GM21786 (cell line): Measurements from ENCODE around the gene BRMS1.
"Not testable (repeated sequence)": the region's sequence is repeated elsewhere in the genome, so short reads cannot be mapped to it uniquely, and the experiment has no call there.

ENCODE experiments used
- ATAC-seq: cut with Tn5 transposase; IDR thresholded peaks from one replicate; pipeline ENCODE4 v1.9.1; 2021; ENCODE audit not compliant: unreplicated experiment

The BRMS1 gene

DNA sequence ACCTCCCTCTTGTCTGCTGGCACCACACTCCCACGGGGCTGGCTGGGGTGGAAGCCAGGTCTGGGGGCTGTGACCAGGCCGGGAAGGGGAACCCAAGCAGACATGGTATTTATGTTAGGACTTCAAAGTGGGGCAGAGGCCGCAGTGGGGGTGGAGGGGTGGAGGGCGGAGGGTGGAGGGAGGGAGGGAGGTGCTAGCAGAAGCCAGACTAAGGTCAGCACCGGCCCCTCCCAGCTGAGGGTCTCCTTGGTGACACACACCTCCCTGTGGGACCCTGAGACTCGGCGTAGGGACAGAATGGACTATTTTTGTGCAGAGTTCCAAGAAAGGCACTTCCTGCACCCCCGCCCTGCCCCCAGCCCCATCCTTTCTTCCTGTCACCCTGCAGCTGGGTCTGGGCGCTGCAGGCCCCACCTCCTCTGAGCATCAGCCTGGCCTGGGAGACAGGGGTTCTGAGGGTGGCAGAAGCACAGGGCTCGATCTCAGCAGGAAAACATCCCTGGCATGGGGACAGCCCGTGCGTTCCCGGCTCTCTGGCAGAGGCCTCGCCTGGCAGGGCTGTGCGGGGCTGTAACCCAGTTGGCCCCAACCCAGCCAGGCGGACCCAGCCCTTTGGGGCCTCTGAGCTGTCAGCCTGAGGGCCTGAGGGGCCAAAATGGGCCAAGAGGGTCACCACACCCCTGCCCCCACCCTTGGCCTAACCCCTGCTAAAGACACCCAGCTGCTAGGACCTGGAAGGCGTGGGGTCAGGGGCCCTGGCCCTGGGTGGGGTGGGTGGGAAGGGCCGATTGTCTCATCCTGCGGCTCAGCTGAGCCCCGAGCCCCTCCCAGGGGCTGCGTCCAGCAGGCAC is 18.4 kb downstream of the BRMS1 start:
- no peak for ATAC-seq

GRCh38 chr11:66325263-66325671 is 19.6 kb downstream of the BRMS1 start:
- ATAC-seq = no peak

GRCh38 chr11:66324664-66325063 is 20.2 kb downstream of the BRMS1 start:
- no peak for ATAC-seq

DNA sequence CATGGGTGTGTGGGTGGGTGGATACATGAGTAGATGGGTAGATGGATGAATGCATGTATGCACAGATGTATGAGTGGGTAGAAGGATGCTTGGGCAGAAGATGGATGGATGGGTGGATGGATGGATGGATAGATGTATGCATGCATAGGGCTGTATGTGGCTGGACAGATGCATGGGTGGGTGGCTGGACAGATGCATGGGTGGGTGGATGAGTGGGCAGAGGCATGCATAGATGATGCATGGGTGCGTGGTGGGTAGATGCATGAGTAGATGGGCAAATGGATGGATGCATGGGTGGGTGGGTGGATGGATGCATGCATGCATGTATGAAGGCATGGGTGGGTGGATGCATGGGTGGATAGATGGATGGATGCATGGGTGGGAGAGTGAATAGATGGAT is 21.2 kb downstream of the BRMS1 start:
- no peak for ATAC-seq

DNA sequence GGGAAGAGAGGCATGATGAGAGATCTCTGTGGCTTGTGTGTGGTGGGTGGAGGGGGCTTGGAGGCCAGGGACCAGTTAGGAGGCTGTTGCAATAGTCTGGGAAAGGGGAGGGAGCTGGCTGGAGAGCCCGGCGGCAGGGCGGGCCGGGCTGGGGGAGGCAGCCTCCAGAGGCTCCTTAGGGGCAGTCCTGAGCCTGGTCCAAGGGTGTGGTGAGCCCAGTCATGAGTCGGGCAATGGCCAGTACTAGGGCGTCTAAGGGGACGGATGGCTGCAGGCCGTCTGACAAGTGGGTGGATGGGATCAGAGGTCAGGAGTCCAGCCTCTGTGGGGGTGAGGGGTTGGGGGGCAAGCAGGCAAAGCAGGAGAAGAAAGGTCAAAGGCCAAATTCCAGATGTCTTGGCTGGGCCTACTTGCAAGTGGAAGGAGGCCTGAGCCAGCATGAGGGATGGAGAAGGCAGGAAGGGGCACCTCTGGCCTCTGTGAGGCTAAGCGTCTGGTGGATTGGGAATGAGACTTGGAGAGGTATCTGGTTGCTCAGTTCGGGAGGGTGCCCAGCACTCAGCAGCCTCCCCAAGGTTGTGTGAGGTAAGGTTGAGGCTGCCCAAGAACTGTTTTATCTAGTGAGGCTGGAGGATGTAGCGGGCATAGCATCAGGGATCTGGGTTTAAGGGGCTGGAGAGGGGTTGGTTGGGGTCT is 22.0 kb downstream of the BRMS1 start:
- ATAC-seq = no peak

GRCh38 chr11:66321606-66322005 is 23.3 kb downstream of the BRMS1 start:
- ATAC-seq = no peak

DNA sequence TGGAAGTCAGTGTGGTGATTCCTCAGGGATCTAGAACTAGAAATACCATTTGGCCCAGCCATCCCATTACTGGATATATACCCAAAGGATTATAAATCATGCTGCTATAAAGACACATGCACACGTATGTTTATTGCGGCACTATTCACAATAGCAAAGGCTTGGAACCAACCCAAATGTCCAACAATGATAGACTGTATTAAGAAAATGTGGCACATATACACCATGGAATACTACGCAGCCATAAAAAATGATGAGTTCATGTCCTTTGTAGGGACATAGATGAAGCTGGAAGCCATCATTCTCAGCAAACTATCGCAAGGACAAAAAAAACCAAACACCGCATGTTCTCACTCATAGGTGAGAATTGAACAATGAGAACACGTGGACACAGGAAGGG is 24.2 kb downstream of the BRMS1 start:
- not testable (repeated sequence) for ATAC-seq

DNA sequence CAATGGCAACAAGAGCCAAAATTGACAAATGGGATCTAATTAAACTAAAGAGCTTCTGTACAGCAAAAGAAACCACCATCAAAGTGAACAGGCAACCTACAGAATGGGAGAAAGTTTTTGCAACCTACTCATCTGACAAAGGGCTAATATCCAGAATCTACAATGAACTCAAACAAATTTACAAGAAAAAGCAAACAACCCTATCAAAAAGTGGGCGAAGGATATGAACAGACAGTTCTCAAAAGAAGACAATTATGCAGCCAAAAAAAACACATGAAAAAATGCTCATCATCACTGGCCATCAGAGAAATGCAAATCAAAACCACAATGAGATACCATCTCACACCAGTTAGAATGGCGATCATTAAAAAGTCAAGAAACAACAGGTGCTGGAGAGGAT is 24.6 kb downstream of the BRMS1 start:
- ATAC-seq = not testable (repeated sequence)

GRCh38 chr11:66318600-66318970 is 26.3 kb downstream of the BRMS1 start:
- no peak for ATAC-seq

GRCh38 chr11:66317723-66318599 is 26.9 kb downstream of the BRMS1 start:
- ATAC-seq = no peak

DNA sequence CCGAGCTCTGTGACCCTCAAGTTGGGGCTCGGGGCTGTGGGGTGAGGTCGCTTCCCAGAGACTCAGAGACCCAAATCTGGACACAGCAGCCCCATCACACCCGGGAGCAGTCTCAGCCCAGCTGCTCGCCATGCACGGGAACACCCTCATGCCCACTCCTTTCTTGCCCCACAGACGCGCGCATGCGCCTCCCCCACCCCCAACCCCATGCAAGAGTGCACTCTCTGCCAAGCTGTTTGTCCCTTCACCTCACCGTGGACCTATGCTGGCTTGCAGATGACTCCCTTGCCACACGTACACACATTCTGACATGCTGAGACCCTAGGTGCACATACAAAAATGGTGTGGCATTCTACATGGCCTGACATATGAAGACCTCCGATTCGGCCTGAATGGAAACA is 27.6 kb downstream of the BRMS1 start:
- no peak for ATAC-seq

DNA sequence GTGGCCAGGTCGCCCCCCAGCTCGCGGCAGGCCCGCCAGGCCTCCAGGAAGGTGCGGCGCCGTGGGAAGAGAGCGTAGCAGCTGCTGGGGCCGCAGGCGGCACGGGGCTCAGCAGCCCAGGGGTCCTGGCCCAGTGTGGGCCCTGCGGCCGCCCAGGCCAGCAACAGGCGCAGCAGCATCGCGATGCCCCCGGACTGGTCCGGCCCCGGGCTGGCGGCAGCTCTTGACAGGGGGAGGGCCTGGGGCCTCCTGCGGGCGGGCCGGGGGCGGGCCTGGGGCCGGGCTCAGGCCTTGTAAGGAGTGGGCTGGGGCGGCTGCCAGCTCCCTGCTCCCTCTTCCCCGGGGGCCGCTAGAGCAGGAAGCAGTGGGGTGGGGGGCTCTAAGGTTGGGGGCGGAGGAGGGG is 28.1 kb downstream of the BRMS1 start, which contains the start of gene CD248:
Gene CD248, minus strand, starts transcription at position 196 of the 403 bp plus-strand sequence. Its CDS starts 17 bp downstream, at position 179.
- no peak for ATAC-seq

- ATAC-seq = no peak
Observed at GRCh38 chr11:66315921-66316811, 28.7 kb downstream of the BRMS1 start.

GRCh38 chr11:66315498-66315885 is 29.4 kb downstream of the BRMS1 start:
- ATAC-seq = no peak

- ATAC-seq = no peak
Observed at GRCh38 chr11:66314561-66315497, 30.1 kb downstream of the BRMS1 start.

GRCh38 chr11:66314186-66314501 is 30.8 kb downstream of the BRMS1 start:
- ATAC-seq = no peak

GRCh38 chr11:66313321-66314185 is 31.4 kb downstream of the BRMS1 start:
- ATAC-seq = no peak

GRCh38 chr11:66312549-66313320 is 32.2 kb downstream of the BRMS1 start:
- ATAC-seq = peak; percentile 70
